Right cardiac atrium (tissue), 5 donors: ENCODE results near the gene LRMDA. TPM values are rescaled to one million over a fixed set of nuclear protein-coding genes. Genes with fewer than 3 reads are reported as not detected.

Experiments
- ATAC-seq, 2 donors: fragments of 200-7000 bp; cut with Tn5 transposase; one replicate each; pipeline versions ENCODE4 v1.8.0 to v1.9.1; 2020; ENCODE audit warnings: moderate library complexity in 2 of 2, mild to moderate bottlenecking in 1 of 2
- DNase-seq, 3 donors: peaks; one replicate each; pipeline ENCODE4 v3.0.0-alpha.2; 2020
- H3K27ac ChIP-seq: one replicate; pipeline ENCODE4 v1.5.1; 2013; ENCODE audit warnings: mild to moderate bottlenecking, low read length, control low read depth, moderate library complexity
- H3K27me3 ChIP-seq: one replicate; pipeline ENCODE4 v1.6.1; 2013; ENCODE audit not compliant: control insufficient read depth, insufficient read depth
- H3K4me1 ChIP-seq: one replicate; pipeline ENCODE4 v1.6.1; 2013; ENCODE audit warnings: low read length; ENCODE audit not compliant: control insufficient read depth, insufficient read depth
- H3K4me3 ChIP-seq: one replicate; pipeline ENCODE4 v1.5.1; 2013; ENCODE audit warnings: low read length, control low read depth
- H3K9me3 ChIP-seq: one replicate; pipeline ENCODE4 v1.6.1; 2013; ENCODE audit warnings: low read length; ENCODE audit not compliant: control insufficient read depth
- WGBS: extraction: QIAGEN DNeasy Blood & Tissue Kit; methylation state at CpG from one replicate; pipeline ENCODE4 v1.1.7; 2013; 5-methylcytosine and 5-hydroxymethylcytosine counted together
- intact Hi-C, 4 donors: fragments of 100-400 bp; cut with DNase I; formaldehyde crosslinking; loops; one replicate each; pipeline versions ENCODE4 v1.11.0 to v1.14.0; 2022 to 2023
- polyA plus RNA-seq: library from polyadenylated mRNA; stranded (reverse); fragments of 200-250 nt; gene quantifications from one replicate; pipeline ENCODE4 v1.2.3, GENCODE V29; 2013
- total RNA-seq, 4 donors: library from RNA; stranded (reverse); fragmentation: NEBNext Ultra II Directional; extraction: Animal tissue kit (Norgen Biotek cat#: 25700); gene quantifications; one replicate each; pipeline ENCODE4 v1.2.1, GENCODE V29; 2021
- donor health status: healthy with polysubstance abuse.
- donor health status: DM: no; HTN: yes; CAD: no.
- donor health status: DM: no; HTN: no; CAD: no.
- donor health status: DM: no; HTN: yes; CAD: no; lungs with severe emphysema.
- donor health status: DM: yes; HTN: yes; CAD: no.

LRMDA gene
- total and polyA plus RNA-seq, 5 donors = 42.7 to 97.9 (median 48.8) TPM

DNA sequence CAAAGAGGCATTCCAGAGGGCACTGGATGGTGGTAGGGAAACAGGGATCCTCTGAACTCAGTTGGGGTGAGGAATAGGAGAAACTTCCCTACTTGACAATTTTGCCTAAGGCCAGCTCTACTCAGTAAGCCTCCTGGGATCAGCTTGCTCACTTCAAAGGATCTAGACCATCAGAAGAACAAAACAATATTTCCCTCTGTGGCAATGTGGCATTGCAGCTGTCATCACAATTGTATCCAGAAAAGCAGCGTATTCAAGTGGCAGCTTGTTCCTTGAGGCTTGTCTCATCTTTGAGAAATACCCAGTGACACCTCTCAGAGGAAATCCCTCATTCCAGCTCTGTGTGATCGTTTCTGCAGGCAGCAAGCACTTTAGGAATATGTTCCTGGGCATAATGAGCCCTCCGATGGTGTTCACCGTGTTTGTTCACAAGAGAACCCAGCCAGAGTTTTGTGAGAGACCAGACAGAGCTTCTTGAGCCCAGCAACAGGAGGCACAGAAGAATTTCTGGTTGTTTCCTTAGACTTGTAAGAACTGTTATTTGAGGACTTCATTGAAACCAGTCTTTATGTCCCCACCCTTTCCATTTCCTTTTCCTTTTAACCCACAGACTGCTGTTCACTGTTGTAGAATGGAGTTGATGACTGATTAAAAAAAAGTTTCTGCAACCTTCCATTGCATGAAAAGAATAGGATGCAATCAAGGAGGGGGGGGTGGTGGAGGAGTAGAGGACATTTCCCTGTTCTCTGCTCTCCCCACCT is 747.3 kb downstream of the LRMDA start:
- WGBS = 75% methylated on average over 4 of the region's 4 CpGs
- Histone ChIP-seq H3K9me3 (no peaks in the 10 kb centered on the region), H3K4me3 (no peak overlapping the region), H3K4me1 (no peaks in the 10 kb centered on the region), H3K27ac (no peak overlapping the region), H3K27me3 (no peaks in the 10 kb centered on the region)
- intact Hi-C loops = no loop called here
- no peak for DNase-seq
- ATAC-seq = peak in 1 of 2 donors; percentile 21

DNA sequence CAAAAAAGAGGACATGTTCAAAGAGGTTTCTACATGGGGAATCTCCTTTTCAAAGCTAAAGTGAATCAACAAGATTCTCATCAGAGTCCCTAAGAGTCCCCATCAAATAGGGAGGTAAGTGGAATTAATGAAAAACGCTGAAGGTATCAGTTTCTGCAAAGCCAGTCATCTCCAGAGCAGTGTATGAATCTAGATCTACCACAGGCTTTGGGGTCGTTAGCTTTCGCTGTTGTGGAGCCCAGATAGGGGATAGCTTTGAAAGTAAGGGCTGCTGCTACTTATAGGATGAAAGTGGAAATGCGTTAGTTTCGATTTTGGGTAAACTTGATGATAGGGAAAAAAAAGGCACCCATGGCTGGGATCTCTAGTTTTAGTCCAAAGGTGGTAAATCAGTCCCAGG is 748.4 kb downstream of the LRMDA start:
- H3K9me3 ChIP-seq = no peaks in the 10 kb centered on the region
- DNase-seq (no peak), ATAC-seq (no peak)
- H3K27ac ChIP-seq = no peak overlapping the region
- WGBS = 95% methylated on average over 5 of the region's 5 CpGs
- no peaks in the 10 kb centered on the region for H3K27me3 ChIP-seq
- no peaks in the 10 kb centered on the region for H3K4me1 ChIP-seq
- intact Hi-C loops = no loop called here
- H3K4me3 ChIP-seq = no peak overlapping the region

DNA sequence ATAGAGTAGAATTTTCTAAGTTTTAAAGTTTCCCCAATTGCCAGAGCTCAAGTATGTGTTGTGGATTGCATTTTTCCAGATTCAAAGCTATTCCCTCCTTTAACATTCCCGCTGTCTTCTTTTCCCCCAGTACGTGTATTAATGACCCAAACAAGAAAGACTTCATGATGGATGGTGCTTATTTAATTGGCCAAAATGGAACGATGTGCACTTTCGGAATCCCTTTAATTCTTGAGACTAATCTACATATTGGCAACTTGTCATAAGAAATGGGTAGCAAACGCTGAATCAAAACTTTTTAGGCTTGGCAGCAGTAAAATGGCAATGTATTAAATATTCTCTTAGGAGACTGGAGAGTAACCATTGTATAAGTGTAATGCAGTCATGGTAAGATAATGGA is 753.2 kb downstream of the LRMDA start:
- no peak overlapping the region for H3K27ac ChIP-seq

GRCh38 chr10:76185471-76186301 is 754.3 kb downstream of the LRMDA start:
- no peak for DNase-seq
- no peaks in the 10 kb centered on the region for H3K27me3 ChIP-seq
- peak overlapping the region; percentile 18 for H3K4me3 ChIP-seq
- H3K9me3 ChIP-seq = no peaks in the 10 kb centered on the region
- H3K27ac ChIP-seq = peak overlapping the region; percentile 88
- H3K4me1 ChIP-seq = peaks cover 6% of the 10 kb centered on the region
- 42% methylated on average over 10 of the region's 10 CpGs for WGBS
- intact Hi-C loops = no loop called here
- ATAC-seq = peak; percentile 78 to 83

More for the DNA sequence above, 753.2 kb downstream of the LRMDA start:
- DNase-seq (no peak), ATAC-seq (no peak)
- Histone ChIP-seq H3K4me1 (peaks cover 5% of the 10 kb centered on the region), H3K9me3 (no peaks in the 10 kb centered on the region), H3K27me3 (no peaks in the 10 kb centered on the region), H3K4me3 (no peak overlapping the region)
- intact Hi-C loops = no loop called here
- WGBS = 95% methylated on average over 5 of the region's 5 CpGs

GRCh38 chr10:76188216-76188615 is 756.8 kb downstream of the LRMDA start:
- WGBS = 91% methylated on average over 3 of the region's 3 CpGs
- Histone ChIP-seq H3K27me3 (no peaks in the 10 kb centered on the region), H3K9me3 (no peaks in the 10 kb centered on the region), H3K27ac (no peak overlapping the region), H3K4me1 (peaks cover 11% of the 10 kb centered on the region), H3K4me3 (no peak overlapping the region)
- intact Hi-C loops = no loop called here
- DNase-seq (no peak), ATAC-seq (no peak)

GRCh38 chr10:76190634-76191270 is 759.3 kb downstream of the LRMDA start:
- intact Hi-C loops = no loop called here
- Histone ChIP-seq H3K9me3 (no peaks in the 10 kb centered on the region), H3K27me3 (no peaks in the 10 kb centered on the region), H3K27ac (no peak overlapping the region), H3K4me1 (peaks cover 11% of the 10 kb centered on the region), H3K4me3 (no peak overlapping the region)
- 85% methylated on average over 8 of the region's 8 CpGs for WGBS
- DNase-seq (no peak), ATAC-seq (no peak)

DNA sequence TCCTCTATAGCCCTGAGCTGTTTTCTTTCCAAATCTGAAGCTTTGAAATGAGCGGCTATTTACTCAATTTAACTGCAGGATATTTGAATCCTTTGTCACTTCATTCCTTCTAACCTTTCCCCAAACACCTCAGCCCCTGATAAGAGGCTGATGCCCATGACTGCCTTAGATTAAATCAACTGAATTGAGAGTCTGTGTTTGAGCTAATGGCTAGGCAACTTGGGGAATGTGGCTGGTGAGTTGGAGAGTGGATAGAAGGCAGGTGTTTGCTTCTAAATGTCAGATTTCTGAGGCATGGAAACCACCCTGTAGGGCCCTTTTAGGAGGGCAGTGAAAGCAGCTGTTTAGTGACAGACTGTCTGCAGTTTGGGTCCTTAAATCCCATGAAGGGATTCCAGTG is 759.9 kb downstream of the LRMDA start:
- ATAC-seq = no peak
- intact Hi-C loops = no loop called here
- peaks cover 11% of the 10 kb centered on the region for H3K4me1 ChIP-seq
- DNase-seq = no peak
- no peaks in the 10 kb centered on the region for H3K27me3 ChIP-seq
- H3K27ac ChIP-seq = no peak overlapping the region
- no peak overlapping the region for H3K4me3 ChIP-seq
- H3K9me3 ChIP-seq = no peaks in the 10 kb centered on the region
- 100% methylated on average over 1 of the region's 1 CpG for WGBS

DNA sequence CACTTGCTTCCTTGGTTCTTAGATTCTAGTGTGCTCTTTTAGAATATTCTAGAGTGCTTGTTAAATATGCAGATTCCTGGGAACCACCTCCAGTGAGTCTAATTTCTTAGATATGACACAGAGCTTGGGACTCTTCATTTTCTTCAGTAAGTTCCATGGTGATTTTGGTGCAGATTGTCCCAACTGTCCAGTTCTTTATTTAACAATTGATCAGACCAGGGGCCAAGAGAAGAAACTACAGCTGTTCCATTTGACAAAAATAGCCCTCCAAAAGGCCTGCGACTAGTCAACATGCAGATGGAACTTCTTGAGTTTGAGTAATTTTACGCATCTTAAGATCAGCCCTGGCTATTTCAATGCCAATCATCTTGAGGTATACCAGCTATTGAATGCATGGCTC is 760.7 kb downstream of the LRMDA start:
- 96% methylated on average over 2 of the region's 2 CpGs for WGBS
- DNase-seq = no peak
- Histone ChIP-seq H3K27ac (no peak overlapping the region), H3K27me3 (no peaks in the 10 kb centered on the region), H3K9me3 (no peaks in the 10 kb centered on the region), H3K4me3 (no peak overlapping the region), H3K4me1 (peaks cover 9% of the 10 kb centered on the region)
- intact Hi-C loops = no loop called here
- ATAC-seq = no peak

DNA sequence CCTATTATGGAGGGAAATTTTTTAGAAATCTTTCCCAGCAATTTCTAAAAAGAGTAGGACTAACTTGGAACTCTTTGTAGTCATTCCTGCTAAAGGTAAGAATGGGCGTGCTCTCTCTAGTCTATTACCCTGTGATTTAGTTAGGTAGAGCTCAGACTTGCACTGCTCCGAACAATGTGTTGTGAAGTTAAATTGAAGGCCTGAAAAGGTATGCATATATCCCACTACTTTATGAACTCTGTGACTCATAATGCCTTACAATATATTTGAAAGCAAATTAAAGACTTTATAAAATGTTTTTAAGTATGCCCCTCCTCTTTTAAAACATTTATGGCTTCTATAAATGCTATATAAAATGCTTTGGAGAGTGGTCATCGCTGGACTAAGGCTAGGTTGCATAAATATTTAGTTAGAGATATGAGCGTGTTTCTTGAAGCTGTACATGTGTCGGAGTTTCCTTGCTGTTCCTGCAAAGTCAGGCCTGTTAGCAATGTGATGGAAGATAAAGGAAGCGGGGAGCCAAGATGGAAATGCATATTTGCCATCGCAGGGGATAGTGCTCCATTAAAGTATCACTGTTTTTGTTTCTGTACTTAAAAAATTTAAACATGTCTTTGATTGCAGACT is 761.4 kb downstream of the LRMDA start:
- intact Hi-C loops = no loop called here
- Histone ChIP-seq H3K27me3 (no peaks in the 10 kb centered on the region), H3K4me1 (peaks cover 9% of the 10 kb centered on the region), H3K9me3 (no peaks in the 10 kb centered on the region), H3K4me3 (no peak overlapping the region), H3K27ac (no peak overlapping the region)
- DNase-seq (no peak), ATAC-seq (peak in 1 of 2 donors; percentile 25)
- WGBS = 54% methylated on average over 7 of the region's 7 CpGs

GRCh38 chr10:76195654-76196390 is 764.4 kb downstream of the LRMDA start:
- Histone ChIP-seq H3K27me3 (no peaks in the 10 kb centered on the region), H3K27ac (no peak overlapping the region), H3K4me3 (no peak overlapping the region), H3K4me1 (peaks cover 5% of the 10 kb centered on the region), H3K9me3 (no peaks in the 10 kb centered on the region)
- DNase-seq = no peak
- 81% methylated on average over 3 of the region's 3 CpGs for WGBS
- intact Hi-C loops = no loop called here
- no peak for ATAC-seq
